NCI-H187 treated with DMSO at 0.1 percent for 48 hours (cell line): ENCODE results near the gene UCN.
"Not testable (repeated sequence)": the region's sequence is repeated elsewhere in the genome, so short reads cannot be mapped to it uniquely, and the experiment has no call there.

ENCODE experiments used
- DNase-seq: peaks from one replicate; lab custom pipeline; 2025; lab: John Stamatoyannopoulos, UW

UCN gene

GRCh38 chr2:27282892-27283291, 25.4 kb downstream of the UCN start:
- no peak for DNase-seq

GRCh38 chr2:27281855-27282559, 26.2 kb downstream of the UCN start, which contains the start of gene TRIM54:
TSS of gene TRIM54 (plus strand) at chr2:27282429. CDS start at chr2:27282732, 303 bp downstream.
- no peak for DNase-seq

GRCh38 chr2:27281442-27281841, 26.8 kb downstream of the UCN start:
- no peak for DNase-seq

GRCh38 chr2:27280826-27281225, 27.4 kb downstream of the UCN start:
- DNase-seq = no peak

GRCh38 chr2:27278010-27278409, 30.2 kb downstream of the UCN start:
- no peak for DNase-seq

- no peak for DNase-seq
These were observed 32.8 kb downstream of the UCN start, which contains the start of gene DNAJC5G for GRCh38 chr2:27275211-27276150. TSS of gene DNAJC5G (plus strand) at chr2:27275433. CDS start at chr2:27276729, 1,296 bp downstream.

GRCh38 chr2:27272537-27273522, 35.4 kb downstream of the UCN start:
- not testable (repeated sequence) for DNase-seq

GRCh38 chr2:27271631-27272340, 36.5 kb downstream of the UCN start:
- no peak for DNase-seq

- no peak for DNase-seq
These were observed 37.6 kb downstream of the UCN start for GRCh38 chr2:27270670-27271069.

GRCh38 chr2:27270131-27270530, 38.1 kb downstream of the UCN start:
- DNase-seq = no peak

- not testable (repeated sequence) for DNase-seq
These were observed 39.9 kb downstream of the UCN start for GRCh38 chr2:27268296-27268695.

GRCh38 chr2:27265536-27265870, 42.7 kb downstream of the UCN start:
- no peak for DNase-seq

- no peak for DNase-seq
These were observed 43.3 kb downstream of the UCN start for GRCh38 chr2:27264753-27265535.

- DNase-seq = no peak
These were observed 43.9 kb downstream of the UCN start for GRCh38 chr2:27264253-27264752.

- no peak for DNase-seq
These were observed 44.7 kb downstream of the UCN start for GRCh38 chr2:27263287-27264252.

- no peak for DNase-seq
These were observed 45.6 kb downstream of the UCN start, which contains the start of gene SLC30A3 for GRCh38 chr2:27262379-27263286. TSS of gene SLC30A3 (minus strand) at chr2:27263047. CDS start at chr2:27262906, 141 bp downstream.

GRCh38 chr2:27261926-27262298, 46.3 kb downstream of the UCN start:
- no peak for DNase-seq
